GM18526 (cell line): ENCODE results near the gene UNG.
A peak's percentile ranks its signal among the peaks of the same experiment; 100 is the strongest.

ENCODE experiments used
- POLR2A ChIP-seq: IDR thresholded peaks from 3 replicates; pipeline ENCODE4 v1.6.1; 2011; ENCODE audit not compliant: insufficient read length; ENCODE audit errors: extremely low read depth

UNG gene

DNA sequence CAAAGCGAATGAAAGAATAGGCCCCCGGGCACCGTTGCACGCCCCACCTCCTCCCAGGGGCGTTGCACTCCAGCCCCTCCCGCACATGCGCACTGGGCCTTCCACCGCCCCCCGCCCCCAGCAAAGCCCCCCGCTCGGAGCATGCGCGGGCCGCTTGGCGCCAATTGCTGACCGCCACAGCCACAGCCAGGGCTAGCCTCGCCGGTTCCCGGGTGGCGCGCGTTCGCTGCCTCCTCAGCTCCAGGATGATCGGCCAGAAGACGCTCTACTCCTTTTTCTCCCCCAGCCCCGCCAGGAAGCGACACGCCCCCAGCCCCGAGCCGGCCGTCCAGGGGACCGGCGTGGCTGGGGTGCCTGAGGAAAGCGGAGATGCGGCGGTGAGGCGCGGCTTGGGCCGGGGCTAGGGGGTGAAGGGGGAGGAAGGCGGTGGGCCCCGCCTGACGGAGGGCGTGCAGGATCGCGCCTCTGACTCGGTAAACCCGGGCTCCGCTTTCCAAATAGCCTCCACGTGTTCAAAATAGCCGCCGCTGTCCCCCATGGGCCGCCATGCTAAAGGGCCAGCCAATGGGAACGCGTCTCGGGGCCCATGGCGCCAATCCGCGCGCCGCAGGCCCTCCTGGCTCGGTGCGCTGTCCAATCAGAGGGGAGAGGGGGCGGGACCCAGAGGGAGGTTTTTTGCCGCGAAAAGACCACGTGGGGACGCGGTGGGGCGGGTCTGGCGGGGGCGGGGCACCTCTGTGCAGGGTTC lies at the start of gene UNG:
TSS of gene UNG (plus strand) at position 163 of the 748 bp plus-strand sequence. CDS start at position 246, 83 bp downstream.
- peak; percentile 29 for TF ChIP-seq POLR2A

DNA sequence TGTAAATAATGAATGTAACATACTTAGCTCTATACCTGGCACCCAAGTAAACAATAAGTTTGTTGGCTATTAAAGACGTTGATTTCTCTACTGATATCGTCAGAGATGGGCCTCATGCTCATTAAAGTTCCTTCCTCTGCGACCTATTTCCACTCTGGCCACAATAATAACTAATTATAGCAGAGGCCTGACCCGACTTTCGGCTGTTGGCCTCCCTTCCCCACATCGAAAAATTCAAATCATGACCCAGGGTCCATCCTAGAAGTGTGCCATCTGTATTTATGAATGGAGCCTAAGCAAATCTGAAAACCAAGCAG lies 45.3 kb upstream of the UNG start:
- TF ChIP-seq POLR2A, result no peak

DNA sequence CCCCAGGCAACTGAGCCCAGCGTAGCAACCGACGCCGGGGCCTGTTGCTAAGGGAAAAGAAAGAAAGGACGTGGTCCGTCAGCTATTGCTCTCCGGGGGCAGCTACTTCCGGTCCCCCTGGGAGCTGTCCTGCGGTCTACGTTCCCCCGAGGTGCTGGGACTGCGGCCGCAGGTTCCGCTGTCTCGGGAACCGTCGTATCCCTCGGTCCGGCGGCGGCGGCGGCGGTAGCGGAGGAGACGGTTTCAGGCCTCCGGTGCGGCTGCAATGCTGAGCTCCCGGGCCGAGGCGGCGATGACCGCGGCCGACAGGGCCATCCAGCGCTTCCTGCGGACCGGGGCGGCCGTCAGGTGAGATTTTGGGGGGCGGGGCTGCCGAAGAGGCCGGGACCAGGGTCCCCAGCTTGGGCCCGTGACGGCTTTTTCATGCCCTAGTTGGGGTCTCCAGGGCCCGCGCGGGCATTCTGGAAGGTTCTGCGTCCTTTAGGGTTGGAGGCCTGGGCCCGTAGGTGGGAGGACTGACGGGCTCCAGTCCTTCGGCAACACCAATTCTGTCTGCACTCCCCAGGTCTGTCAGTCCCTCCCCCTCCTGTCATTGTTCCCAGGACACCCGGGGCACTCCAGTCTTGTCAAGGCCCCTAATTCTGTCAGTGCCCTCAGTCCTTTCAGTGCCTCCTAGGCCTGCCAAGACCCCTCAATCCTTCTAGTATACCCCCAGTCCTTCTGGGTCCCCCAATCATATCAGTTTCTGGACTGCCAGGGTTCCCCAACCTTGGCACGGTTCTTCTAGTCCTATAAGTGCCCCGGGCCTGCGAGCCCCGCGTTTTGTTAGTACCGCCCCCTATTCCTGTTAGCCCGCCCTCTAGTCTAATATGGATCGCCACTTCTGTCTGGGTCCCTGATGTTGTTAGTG lies 44.7 kb upstream of the UNG start, which contains the start of gene USP30:
TSS of gene USP30 (plus strand) at position 163 of the 910 bp plus-strand sequence. CDS start at position 266, 103 bp downstream.
- TF ChIP-seq POLR2A, result peak; percentile 21

DNA sequence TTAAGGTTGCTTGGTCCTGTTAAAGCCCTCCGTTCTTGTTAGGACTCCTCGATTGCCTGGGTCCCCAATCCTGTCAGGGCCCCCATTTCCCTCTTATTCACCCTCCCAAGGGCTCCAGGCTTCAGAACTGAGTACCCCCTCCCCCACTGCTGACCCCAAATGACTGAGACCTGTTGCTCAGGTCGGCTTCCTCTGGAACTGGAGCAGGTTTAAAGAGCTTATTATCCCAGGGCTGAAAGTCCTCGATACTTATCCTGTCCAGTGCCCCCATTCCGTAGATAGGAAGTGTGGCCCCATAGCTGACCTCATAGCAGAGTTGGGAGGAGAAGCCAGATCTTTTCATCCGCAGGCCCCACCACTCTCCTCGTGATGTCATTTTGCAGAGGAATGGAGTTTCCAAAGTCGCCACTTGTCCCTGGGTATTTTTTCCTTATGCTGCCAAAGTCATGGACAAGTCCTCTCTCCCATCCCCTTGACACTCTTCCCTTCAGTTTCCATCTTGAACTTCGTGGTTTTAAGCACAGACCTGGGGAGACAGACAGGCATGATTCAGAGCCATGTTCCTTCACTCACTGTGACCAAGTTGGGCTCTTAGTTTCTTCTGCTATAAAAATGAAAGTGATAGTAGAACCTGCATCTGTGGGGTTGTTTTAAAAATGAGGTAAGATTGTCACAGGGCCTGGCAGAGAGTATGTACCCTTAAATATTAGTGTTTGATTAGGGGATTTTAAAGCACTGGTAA lies 43.8 kb upstream of the UNG start:
- peak; percentile 15 for TF ChIP-seq POLR2A

DNA sequence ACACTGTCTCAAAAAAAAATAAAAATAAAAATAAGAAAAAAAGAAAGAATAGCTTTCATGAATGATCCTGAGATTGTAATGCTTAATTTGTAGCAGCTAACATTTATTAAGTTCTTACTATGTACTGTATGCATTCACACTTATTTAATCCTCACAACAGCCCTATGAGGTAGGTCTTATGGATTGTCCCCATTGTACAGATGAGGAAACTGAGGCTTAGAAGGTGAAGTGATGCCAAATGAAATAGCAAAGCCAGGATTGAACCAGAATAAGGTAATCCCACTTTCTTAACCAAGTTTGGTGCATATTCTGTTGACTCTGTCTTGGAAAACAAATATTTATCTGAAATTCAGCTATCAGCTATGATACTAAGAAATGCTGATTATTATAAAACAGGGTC lies 42.9 kb upstream of the UNG start:
- no peak for TF ChIP-seq POLR2A

DNA sequence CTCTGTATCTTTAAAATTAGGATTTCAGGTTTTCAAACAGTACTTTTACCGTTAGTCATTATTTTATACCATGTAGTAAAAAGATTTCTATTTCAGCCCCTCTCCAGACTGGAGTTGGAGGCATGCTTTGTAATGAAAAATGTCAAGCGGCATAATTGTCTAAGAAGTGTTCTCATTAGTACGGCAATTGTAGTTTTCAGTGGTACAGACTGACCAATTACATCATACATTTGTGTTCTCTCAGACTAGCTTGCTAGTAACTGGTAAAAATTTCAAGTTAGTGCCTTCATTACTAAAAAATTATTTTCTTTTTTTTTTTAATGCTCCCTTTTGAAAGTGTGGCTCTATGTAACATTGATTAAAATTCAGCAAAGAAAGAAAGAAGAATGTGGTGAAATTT lies 40.5 kb upstream of the UNG start:
- no peak for TF ChIP-seq POLR2A

DNA sequence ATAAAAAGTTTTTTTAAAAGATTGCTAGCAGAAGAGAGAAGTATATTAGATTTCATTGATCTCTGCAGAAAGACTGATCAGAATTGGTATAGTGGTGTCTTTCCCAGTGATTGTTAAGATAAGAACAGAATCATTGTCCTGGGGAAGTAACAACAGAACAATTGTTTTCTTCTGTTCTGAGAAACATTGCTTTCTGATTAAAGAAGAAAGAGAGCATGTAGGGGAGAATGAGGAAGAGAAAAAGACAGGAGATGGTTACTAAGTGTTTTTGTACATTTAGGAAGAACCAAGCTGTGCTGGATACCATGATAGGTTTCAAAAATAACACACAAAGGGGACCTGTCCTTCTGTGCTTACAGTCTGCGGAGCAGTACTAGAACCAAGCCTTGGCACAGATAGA lies 40.0 kb upstream of the UNG start:
- TF ChIP-seq POLR2A, result no peak

DNA sequence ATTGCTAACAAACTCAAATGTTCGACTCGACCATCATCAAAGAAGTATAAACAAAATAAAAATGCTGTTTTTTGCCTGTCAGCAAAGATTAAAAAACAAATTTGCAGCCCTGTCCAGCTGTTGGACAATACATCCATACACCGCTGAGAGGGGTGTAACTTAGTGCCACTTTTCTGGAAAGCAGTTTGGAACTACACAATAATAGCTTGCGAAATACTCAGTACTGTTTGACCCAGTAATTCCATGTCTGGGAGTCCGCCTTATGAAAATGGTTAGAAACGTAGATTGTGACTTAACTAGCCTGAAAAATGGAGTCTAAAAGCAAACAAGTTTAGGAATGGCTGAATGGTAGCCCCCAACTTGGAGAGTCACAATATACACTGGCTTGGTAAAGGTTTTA lies 38.6 kb upstream of the UNG start:
- no peak for TF ChIP-seq POLR2A

DNA sequence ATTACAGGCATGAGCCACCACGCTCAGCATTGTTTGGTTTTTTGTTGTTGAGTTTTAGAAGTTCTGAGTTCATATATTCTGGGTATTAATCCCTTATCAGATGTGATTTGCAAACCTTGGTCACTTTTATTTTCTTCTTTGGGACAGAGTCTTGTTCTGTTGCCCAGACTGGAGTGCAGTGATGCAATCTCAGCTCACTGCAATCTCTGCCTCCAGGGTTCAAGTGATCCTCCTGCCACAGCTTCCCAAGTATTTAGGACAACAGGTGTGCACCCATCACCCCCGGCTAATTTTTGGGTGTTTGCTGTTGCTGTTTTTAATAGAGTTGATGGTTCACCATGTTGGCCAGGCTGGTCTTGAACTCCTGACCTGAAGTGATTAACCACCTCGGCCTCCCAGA lies 33.3 kb upstream of the UNG start:
- TF ChIP-seq POLR2A, result no peak

DNA sequence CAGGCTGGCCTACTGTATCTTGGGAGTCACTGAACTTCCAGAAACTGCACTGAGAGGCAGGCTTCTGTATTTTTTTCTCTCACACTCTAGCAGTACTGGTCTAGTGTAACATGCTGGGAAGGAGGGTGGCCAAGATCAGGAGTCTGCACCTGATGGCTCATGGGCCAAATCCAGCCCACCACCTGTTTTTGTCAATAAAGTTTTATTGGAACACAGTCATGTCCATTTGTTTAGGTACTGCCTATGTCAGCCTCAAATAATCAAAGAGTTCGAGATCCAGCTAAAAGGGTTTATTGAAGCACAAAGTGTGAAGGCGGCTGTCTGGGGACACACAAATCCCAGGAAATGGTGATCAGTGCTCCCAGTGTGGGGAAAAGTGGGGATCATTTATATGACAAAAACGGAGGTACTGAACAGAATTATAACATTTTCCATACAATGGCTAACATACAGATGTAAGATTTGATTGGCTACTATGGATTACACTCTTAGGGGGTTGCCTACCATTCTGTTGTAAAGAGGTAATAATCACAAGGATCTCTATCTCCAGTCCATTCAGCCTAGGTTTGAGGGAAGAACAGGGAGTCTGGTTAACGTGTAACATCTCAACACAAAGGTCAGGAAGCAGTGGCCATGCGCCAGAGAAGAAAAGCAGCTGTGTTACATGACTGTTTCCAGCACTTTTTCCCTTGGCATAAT lies 32.1 kb upstream of the UNG start:
- TF ChIP-seq POLR2A, result no peak

DNA sequence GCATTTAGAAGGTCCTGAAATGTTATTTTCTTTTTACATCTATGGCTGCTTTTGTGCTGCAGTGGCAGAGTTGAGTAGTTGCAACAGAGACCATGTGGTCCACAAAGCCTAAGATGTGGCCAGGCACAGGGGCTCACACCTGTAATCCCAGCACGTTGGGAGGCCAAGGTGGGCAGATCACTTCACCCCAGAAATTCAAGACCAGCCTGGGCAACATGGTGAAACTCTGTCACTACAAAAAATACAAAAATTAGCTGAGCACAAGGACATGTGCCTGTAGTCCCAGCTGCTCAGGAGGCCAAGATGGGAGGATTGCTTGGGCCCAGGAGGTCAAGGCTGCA lies 31.6 kb upstream of the UNG start:
- TF ChIP-seq POLR2A, result no peak

DNA sequence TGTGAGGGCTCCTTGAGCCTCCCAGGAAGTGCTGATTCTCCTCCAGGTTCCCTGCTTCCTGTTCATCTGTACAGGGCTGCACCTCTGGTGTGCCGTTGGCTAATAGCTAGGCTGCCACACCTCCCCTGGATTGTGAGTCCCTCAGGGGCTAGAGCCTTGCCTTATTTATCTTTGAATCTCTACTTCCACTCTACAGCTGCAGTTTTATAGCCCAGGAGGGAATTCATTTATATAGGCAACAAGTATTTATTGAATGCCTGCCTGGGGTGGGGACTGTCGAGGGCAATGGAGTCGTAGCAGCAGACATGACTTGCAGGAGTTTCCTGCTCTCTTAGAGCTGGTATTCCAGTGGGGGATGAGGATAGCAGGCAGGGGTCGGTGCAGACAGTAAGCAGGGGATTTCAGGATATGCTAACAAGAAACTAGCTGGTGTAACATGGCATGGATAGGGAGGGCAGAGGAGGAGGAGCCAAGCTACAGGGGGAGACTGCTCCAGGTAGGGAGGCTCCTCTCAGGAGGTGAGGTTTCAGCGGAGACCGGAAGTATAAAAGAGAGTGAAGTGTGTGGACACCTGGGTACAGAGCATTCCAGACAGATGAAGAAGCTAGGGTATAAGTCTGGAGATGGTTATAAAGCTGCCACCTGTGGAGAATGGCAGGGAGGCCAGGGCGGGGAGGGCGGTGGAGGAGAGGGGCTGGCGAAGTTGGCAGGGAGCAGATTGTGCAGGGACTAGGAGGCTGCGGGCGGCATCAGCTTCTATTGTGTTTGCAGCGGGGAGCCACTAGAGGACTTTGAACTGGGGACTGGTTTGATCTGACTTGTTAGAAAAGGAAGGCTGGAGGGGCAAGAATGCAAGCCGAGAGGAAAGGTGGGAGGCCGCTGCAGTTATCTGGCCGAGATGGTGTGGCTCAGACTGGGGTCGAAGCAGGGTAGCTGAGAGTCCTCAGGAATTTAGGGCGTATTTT lies 27.8 kb upstream of the UNG start:
- no peak for TF ChIP-seq POLR2A

DNA sequence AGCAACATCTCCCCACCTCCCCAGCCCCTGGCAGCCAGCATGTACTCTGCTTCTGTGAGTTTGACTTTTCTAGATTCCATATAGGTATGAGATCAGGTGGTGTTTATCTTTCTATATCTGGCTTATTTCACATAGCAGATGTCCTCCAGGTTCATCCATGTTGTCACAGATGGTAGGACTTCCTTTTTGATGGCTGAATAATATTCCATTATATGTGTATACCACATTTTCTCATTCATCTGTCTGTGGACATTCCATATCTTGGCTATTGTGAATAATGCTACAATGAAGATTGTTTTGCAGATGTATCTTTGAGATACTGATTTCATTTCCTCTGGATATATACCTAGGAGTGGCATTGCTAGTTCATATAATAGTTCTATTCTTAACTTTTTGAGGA lies 22.5 kb upstream of the UNG start:
- TF ChIP-seq POLR2A, result no peak

DNA sequence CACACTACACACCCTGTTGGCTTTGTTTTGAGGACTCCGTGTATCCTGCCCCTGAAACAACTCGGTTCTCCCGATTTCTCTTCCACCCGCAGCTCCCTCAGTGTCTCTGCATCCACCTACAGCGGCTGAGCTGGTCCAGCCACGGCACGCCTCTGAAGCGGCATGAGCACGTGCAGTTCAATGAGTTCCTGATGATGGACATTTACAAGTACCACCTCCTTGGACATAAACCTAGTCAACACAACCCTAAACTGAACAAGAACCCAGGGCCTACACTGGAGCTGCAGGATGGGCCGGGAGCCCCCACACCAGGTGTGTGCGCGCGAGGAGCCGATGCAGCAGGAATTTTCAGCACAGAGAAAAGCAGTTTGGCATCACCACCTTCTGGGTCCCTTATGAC lies 14.6 kb upstream of the UNG start:
- no peak for TF ChIP-seq POLR2A
